HG03457 (cell line): ENCODE results near the gene SERPINH1.
"Not testable (repeated sequence)": the region's sequence is repeated elsewhere in the genome, so short reads cannot be mapped to it uniquely, and the experiment has no call there.

Source experiments
- ATAC-seq: cut with Tn5 transposase; IDR thresholded peaks from one replicate; pipeline ENCODE4 v1.9.1; 2021; ENCODE audit warnings: moderate number of reproducible peaks; ENCODE audit not compliant: unreplicated experiment

The SERPINH1 gene

DNA sequence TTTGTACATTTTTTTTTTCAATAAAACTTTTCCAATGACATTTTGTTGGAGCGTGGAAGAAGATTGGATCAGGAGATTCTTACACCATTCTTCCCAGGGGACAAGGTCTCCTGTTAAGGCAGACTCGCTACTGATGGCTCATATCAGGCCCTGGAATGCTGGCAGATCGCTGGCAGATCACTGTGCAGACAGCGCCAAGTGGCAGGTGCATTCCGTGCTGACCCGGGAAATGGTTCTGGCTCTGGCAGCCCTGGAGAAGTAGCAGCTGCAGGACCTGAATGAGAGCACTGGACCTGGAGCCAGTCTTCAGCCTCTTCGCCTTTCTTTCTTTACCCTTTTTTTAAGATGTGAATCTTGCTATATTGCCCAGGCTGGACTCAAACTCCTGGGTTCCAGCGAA is 10.7 kb downstream of the SERPINH1 start:
- ATAC-seq, result no peak

DNA sequence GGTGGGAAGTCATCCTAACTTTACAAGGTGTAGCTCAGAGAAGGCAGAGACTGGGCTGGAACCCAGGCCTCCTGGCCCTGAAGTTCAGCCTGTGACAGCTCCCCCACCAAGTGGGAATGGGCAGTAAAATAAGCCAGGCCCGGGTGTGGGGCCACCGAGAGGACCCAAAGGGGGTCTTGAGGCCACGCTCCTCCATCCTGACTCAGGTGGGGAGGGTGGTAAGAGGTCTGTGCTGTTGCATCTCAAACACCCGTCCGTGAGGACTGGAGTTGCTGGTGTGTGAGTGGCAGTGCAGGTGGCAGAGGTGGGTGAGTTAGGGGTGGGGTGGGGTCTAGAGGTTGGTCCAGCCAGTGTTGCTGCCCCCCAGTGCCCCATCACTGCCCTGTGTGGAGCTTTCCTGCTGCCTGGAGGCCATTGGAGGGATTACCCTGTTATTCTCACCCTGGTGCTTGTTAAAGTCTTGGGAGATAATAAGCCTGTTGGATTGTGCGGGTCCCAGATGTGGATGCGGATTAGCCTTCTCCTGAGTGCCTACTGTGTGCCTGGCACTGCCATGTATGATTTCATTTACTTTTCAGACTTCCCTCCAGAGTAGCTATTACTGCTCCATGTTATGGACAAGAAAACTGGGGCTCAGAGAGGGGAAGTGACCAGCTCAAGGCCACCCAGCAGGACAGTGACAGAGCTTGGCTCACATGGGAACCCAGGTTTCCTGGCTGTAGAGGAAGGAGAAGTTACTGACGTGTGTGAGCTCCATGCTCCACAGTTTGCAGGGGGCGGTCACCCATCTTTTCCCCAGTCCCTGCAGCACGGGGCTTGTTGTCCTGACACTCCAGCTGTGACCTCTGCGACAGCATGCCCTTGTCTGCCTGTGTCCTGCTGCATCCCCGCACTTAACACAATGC is 12.9 kb downstream of the SERPINH1 start:
- no peak for ATAC-seq

DNA sequence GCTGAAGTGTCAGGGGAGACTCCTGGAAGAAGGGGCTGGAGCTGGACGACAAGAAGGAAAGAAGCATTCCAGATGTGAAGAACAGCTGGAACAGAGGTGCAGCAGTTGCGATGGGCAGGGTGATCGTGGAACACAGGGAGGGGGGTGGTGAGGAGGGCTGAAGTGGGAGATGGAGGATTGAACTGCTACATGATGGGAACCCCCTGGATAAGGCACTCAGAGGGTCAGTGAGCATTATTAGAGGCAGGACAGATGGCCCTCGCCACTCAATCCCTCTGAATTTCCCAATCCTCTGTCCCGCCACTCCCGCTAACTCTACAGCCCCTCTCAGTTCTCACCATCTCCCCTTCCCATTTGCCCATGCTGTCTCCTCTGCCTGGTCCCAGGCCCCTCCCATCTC is 14.0 kb downstream of the SERPINH1 start:
- ATAC-seq, result no peak

DNA sequence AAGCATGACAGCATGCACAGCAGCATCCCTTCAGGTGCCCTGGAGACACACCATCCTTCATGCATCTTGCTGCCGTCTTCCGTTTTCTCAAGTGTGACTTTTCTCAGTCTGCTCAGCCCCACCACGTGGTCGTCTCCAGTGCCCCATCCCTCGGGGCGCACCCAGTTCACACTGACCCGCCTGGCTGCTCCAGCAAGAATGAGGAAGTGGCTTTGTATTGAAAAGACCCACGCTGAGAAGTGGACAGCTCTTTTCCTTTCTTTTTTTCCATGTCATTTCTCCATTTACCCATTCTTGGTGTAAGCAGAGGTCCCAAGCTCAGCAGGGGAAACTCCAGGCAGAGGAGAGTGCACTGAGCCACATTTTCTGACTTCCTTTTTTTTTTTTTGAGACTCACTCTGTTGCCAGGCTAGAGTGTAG is 14.5 kb downstream of the SERPINH1 start:
- ATAC-seq, result no peak

DNA sequence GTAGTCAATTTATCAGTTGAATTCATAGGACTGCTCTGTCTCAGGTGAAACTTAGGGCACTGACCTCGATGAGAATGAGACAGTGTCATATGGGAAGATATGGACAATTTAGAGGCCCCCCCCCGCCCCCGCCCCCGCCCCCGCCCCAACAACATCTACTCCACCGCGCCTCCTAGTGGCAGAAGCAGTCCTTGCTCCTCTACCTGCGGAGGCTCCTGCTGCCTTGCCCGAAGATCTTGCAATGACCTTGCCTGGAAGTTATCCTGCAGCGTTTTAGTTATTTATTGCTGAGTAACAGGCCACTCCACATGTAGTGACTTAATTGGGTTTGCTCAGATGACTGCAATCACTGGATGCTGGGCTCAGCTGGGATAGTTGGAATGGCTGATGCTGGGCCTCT is 15.2 kb downstream of the SERPINH1 start:
- no peak for ATAC-seq

DNA sequence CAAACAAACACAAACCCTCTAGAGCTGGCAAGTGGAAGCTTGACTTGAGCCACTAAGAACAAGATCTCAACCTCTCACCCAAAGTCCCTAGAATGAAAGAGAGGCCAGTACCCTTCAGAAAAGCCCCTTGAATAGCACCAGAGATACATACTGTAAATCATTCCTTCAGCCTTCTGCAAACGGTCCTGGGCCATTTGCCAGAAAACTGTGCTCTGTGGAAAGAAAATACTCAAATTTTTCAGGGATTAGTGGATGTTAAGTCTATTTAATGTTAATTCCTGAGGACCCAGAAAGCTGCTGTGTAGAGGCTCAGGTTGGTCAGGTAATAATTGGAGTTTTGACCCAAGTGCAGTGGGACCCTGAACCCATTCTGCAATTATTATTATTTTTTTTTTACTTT is 16.9 kb downstream of the SERPINH1 start:
- no peak for ATAC-seq

DNA sequence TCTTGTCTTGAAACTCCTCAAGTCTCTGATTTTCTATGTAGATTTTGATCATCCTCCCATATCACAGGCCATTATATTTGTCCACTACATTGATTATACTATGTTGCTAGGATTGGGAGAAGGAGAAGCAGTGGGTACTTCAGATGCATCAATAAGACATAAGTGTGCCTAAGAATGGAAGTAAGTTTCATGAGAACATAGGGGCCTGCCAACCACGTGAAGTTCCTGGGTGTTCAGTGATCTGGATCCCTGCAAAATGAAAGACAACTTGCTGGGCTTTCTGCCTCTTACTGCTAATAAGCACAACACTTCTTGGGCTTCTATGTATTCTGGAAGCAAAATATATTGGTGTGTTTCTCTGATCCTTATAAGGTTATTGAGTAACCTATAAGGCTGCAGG is 17.8 kb downstream of the SERPINH1 start:
- ATAC-seq, result no peak

DNA sequence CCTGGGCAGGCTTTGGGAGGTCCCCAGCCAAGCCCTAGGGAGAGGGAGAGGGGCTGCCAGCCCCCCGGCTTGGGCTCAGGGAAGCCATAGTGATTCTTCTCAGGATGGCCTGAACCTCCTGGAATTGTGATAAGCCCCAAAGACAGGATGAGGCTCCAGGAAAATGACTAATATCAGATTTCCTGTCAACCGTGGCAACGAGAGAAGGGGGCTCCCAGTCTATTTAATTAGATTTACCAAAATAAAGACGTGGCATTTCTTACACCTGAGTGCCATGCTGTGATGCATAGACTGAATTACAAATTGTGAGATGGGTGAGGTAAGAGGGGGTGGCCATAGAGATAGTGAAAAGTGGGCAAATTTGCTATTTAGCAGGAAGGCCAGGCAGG is 20.4 kb downstream of the SERPINH1 start:
- no peak for ATAC-seq

DNA sequence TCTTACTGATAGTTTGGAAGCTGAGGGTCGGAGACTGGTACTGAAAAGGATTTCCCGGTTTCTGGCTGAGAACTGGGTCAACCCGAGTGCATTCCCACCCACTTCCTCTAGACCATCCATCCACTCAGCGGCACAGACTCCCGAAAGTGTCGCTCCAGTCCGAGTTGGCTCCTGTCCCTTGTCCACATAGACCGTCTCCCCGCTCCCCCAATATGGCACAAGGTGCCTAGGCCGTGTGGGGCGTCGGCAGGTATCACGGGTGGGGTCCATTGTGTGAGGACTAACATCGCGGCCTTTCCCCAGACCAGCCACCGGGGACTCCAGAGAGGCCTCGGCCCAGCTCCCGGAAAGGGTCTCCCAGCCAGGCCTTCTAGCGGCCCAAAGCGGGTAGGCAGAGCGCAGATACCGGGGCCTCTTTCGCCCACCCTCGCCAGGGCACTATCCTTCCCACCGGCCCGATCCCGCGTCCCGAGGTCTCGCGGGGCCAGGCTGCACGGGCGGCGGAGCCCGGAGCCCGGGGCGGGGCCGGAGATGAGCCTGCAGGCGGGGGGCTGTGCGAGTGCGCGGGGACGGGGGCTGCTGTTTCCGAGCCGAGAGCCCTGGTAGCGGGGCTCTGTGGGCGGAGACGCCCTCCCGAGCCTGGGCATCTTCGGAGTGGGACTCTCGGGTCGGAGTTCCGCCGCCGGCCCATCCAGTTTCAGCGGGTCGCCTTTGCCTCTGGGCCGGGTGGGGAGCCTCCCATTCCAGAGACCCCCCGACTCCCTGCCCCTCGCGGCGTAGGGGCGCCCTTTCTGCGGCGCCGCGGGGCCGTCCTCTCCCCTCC is 21.1 kb downstream of the SERPINH1 start:
- ATAC-seq, result no peak

DNA sequence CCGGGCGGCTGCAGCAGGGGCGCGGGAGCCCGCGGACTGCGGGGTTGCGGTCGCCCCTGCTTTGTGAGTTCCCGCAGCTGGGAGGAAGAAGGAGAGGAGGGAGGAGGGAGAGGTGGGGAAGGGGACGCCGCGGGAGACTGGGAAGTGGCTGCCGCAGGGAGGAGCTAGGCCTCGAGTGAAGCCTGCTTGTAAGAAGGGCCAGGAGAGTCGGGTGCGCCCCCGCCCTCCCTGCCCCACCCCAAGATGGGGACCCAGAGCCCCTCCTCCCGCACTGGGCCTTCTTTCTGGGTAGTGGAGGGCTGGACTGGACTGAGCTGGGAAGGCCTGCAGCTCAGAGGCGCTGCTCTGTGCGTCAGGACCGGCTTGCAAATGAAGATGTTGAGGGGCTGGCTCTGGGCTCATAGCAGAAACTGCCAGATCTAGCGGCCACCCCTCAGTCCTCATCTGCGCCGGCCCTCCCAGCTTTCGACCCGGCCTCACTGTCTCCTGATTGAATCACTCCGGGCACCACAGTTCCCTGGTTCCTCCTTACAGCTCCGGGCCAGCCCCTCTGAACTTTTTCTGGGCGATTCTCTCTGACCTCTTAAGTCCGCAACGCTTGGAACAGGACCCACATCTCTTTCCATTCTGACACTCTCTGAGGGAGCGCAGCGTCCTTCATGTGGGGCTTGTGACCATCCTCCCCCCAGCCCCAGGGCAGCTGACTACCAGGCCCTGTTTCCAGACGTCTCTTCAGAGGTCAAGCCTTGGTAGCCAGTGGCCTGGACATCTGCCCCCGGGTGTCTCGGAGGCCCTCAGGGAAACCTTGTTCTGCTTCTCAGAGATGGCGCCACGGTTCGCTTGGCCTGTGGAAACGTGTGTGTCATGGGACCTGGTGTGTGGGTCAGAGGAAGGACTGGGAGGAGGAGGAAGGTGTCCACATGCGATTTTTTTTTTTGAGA is 21.9 kb downstream of the SERPINH1 start:
- ATAC-seq, result no peak

DNA sequence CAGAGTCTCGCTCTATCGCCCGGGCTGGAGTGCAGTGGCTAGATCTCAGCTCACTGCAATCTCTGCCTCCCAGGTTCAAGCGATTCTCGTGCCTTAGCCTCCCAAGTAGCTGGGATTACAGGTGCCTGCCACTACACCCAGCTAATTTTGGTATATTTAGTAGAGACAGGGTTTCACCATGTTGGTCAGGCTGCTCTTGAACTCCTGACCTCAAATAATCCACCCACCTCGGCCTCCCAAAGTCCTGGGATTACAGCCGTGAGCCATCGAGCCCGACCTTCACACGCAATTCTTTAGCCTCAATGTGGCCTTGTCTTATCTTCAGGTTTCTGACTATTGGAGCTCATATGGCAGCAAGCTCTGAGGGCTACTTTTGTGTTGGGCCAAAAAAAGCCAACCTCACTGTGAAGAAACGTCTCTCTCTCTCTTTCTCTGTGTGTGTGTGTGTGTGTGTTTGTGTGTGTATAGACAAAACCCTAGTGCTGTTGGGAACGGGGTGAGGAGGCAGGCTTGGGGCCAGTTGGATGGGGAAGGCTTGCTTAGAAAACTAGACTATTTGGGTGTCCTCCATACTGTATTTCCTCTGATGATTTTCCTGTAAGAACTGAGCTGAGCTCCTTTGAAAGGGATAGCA is 22.7 kb downstream of the SERPINH1 start:
- not testable (repeated sequence) for ATAC-seq

DNA sequence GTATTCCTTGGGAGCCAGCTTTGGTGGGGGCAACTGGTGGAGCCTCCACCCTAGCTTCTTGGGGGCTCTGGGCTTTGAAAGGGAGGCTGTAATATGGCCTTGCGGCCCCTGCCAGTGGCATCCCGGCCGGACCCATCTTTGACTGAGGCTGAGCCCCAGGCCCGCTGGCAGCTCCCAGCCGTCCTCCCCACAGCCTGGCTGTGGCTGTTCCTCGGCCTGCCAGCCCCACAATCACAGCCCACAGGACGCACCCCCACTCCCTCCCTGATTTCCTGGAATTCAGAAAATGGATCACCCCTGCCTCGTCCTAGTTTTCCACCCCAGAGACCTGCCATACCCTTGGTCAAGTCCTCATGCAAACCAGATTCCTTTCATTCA is 23.2 kb downstream of the SERPINH1 start:
- no peak for ATAC-seq

DNA sequence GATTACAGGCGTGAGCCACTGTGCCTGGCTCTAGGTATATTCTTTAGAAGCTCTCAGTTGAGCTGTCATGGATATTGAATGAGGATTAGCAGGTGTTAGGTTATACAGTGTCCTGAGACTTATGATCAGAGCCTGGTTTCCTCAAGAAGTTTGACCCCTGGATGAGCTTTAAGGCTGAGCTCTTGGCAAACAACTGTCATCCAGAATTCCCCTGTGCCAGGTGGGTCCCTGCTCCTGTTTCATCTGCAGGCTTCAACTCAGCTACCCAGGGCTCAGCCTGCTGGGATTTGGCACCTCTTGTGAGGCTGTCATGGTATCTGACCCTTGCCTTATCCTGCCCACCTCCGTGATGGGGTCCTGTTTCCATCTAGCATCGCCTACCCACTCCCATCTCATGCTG is 24.3 kb downstream of the SERPINH1 start:
- no peak for ATAC-seq

DNA sequence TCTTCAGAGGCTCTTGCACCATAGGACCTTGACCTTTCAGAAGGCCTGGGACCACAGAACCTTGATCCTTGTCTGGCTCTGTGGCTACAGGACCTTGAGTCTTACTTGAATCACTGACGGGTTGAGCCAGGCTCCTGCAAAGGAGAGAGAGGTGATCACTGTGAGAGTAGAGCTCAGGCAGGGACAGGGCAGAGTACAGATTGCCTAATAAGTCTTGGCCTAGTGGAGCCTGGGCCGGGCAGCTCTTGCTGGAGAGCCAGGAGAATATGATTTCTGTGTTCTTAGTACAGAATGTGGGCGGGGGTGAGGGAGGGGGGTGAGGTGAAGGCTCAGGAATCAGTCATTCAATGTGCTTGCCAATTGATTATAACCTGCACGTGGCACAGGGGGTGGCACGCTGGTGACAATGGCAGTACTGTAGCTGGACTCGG is 26.0 kb downstream of the SERPINH1 start:
- no peak for ATAC-seq

DNA sequence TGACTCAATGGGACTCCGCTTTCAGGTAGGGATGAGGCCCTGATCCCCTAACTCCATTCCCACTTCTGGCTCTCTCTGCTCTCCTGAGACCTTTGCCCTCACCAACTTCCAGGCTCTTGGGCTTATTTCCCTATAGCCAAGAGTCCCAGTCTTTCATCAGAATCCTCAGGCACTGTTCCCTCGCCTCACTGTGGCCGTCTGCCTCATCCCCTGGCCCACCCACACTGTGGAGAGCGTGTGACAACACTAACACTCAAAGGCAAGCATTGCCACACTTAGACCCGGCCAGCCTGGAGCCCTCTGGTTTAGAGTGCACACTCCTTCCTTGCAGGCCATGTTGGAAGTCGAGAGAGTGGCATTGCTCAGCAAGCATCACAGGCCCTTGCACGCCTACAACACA is 27.0 kb downstream of the SERPINH1 start:
- ATAC-seq, result no peak

DNA sequence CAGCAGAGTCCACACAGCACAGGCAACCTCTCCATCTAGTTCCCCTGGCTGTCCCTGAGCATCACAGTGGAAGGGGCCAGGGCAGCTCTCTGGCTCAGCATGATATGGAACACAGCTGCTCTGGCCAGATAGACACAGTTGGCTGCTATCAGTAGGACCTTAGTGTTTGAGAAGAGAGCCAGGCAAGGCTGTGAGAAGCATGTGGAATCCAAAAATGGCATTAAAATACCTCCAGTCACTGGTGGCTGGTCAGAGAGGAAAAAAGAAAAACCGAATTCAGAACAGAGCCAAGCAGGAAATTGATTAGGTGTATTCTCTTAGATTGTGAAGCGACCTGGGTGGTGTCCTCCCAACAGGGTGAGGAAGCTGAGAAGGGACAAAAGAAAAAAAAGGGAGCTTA is 27.9 kb downstream of the SERPINH1 start:
- no peak for ATAC-seq

DNA sequence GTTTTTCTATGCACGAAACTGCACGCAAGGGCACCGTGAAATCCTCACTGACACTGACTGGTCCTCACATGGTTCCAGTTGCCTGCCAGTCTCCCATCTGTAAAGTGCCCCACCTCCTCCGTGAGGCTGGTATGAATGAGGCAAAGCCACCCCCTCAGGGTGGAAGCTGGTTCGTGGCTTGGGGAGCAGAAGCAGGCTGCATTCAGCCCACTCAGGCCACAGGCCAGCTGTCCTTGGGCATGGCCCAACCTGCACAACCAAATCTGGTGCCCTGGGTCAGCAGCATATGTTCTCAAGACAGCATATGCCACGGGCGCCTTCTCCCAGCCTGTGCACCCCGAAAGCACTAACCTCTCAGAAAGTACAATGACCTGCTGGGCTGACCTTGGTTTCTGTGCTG is 29.3 kb downstream of the SERPINH1 start:
- ATAC-seq, result no peak

DNA sequence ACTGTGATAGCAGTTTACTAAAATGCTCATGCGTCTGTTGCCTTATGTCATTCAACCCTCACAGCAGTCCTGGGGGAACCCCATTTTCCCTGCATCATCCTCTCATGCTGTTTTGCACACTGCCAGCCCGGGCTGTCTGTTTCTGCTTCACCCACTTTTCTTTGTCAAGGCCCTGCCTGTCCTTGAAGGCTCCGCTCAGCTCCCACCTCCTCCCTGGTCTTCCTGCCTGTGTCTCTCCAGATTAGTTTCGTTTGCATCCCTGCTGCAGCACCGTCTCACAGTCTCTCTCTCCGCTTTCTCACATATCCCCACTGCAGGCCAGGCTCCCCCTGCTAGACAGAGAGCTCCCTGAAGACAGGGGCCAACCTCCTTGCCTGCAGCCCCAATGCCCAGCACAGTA is 29.9 kb downstream of the SERPINH1 start:
- no peak for ATAC-seq

DNA sequence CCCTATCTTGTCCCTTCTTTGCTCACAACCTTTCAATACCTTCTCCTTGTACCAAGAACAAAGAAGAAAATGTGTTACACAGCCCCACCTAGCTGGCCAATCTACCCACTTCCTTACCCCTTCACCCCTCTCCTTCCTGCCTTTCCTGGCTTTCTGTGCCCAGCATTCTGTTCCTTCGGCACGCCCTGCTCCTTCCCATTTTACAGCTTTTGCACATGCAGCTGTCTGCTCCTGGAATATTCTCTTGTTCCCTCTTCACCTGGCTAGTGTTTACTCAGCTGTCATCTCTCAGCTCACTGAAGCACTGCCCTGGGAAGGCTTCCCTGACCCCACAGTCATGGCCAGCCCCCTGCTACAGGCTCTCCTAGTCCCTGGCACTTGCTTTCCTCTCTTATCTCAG is 30.7 kb downstream of the SERPINH1 start:
- ATAC-seq, result no peak

DNA sequence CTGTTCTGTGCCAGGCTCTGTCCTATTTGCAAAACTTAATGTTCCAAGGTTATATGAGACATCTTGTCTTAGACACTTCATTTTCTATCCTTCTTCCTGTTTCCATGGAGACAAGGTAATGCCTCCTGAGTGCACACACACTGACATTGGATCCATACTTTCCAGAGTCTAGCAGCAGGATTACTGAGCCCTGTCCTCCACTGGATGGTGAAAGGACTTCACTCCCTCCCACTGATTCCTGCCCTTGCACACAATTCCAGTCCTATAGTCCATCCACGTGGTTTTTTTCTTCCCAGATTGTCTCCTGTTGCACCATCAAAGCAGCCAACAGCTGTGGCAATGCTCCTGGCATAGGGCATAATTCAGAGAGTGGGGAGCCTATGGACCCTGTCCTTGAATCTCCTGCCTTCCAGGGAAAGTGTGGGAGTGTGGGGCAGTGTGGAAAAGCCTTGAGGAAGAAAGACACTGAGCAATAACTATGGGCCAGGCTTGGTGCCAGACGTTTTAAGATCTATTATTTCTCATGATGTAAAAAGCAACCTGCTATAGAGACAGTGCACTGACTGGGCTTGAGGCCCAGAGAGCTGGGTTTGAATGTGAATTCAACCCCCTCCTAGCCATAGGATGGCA is 31.3 kb downstream of the SERPINH1 start:
- ATAC-seq, result no peak
